Activated T-helper 17 cell treated with anti-CD3 and anti-CD28 coated beads, Interleukin-2, amount 50 U/mL, for 72 hours (primary cell): ENCODE measurements around the gene PAXX. TPM values are rescaled to one million over a fixed set of nuclear protein-coding genes. Genes with fewer than 3 reads are reported as not detected.

Source experiments
- ATAC-seq: fragments of 150-1000 bp; cut with Tn5 transposase; replicated peaks from 2 replicates; pipeline ENCODE4 v1.10.0; 2021; ENCODE audit warnings: mild to moderate bottlenecking, moderate library complexity
- H3K27ac Mint-ChIP-seq: one replicate; pipeline ENCODE4 v1.8.0; 2022; ENCODE audit warnings: mixed read lengths
- H3K27me3 Mint-ChIP-seq: one replicate; pipeline ENCODE4 v1.8.0; 2022; ENCODE audit warnings: mixed read lengths
- H3K36me3 Mint-ChIP-seq: one replicate; pipeline ENCODE4 v1.8.0; 2022; ENCODE audit warnings: low read depth, mild to moderate bottlenecking, mixed read lengths
- H3K4me1 Mint-ChIP-seq: one replicate; pipeline ENCODE4 v1.8.0; 2022; ENCODE audit warnings: mixed read lengths
- H3K4me3 Mint-ChIP-seq: one replicate; pipeline ENCODE4 v1.8.0; 2022; ENCODE audit warnings: mild to moderate bottlenecking, mixed read lengths
- H3K9me3 Mint-ChIP-seq: one replicate; pipeline ENCODE4 v1.8.0; 2022; ENCODE audit warnings: mixed read lengths
- total RNA-seq, 2 donors: library from RNA; stranded (reverse); gene quantifications; one replicate each; pipeline ENCODE4 v1.2.3, GENCODE V29; 2022

PAXX gene
- total RNA-seq, 2 donors from 2014 or later, result 31.1 to 49.1 TPM

DNA sequence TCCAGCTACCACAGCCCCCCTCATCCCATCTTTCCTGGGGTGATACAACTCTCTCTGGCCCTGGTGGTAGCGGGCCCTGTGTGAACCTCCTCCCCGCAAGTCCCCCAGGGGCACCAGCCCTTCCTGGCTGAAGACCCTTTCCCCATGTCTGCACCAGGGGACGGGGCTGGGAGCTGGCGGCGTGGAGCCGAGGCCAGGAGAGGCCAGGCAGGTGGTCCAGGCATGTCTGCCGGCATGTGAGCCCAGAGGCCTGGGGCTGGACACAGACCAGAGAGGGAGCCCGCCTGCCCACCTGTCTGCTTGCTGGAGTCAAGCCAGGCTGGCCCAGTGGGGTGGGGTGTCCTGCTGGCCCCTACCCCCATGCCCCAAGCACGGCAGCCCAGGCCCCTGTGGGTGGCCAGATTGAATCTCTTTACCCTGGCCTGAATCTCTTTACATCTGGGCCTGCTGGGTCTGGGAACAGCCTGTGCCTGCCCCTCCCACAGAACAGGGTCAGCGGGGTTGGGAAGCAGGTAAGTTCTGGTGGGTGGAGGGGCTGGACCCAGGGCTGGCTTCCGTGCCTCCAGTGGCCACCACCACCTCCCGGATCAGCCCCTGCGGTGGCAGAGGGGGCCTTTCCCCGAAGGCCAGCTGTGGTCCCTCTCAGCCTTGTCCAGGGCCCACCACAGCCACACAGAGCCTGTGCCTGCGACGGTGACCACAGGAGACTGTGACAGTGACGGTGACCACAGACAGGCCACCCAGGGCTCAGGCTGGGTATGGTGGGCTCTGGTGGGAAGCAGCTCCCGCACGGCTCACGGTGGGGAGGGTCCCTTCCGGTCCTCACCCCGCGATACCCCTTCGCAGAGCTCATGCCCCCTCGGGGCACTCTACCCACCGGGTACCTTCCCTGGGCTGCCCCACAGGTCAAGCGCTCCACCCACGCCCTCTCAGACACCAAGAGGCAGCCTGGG is 33.0 kb upstream of the PAXX start:
- Mint-ChIP-seq H3K4me1 (peaks cover 9% of the 10 kb centered on the region), H3K36me3 (no peaks in the 10 kb centered on the region), H3K4me3 (no peak overlapping the region), H3K27me3 (no peaks in the 10 kb centered on the region), H3K27ac (no peak overlapping the region), H3K9me3 (peaks cover 8% of the 10 kb centered on the region)
- ATAC-seq, result no peak

DNA sequence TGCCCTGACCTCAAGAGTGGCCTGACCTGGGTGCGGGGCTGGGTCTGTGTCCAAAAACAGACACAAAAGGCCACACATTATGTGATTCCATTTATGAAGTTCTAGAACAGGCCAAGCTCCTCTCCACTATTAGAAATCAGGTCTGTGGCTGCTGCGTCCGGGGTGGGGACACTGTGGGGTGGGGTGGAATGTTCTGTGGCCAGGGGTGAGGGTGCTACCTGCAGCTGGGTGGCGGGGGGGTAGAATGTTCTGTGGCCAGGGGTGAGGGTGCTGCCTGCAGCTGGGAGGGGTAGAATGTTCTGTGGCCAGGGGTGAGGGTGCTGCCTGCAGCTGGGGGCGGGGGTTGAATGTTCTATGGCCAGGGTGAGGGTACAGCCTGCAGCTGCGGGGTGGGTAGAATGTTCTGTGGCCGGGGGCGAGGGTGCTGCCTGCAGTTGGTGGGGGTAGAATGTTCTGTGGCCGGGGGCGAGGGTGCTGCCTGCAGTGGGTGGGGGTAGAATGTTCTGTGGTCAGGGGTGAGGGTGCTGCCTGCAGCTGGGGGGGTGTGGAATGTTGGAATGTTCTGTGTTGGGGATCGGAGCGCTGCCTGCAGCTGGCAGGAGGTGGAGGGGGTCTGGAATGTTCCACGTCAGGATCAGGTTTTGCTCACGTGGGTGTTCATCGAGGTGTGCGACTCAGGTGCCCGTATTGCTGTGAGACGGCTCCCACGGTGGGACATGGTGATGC is 31.8 kb upstream of the PAXX start:
- H3K36me3 Mint-ChIP-seq, result no peaks in the 10 kb centered on the region
- ATAC-seq, result no peak
- no peak overlapping the region for H3K27ac Mint-ChIP-seq
- H3K4me3 Mint-ChIP-seq, result no peak overlapping the region
- H3K4me1 Mint-ChIP-seq, result peaks cover 9% of the 10 kb centered on the region
- H3K9me3 Mint-ChIP-seq, result peaks cover 8% of the 10 kb centered on the region
- H3K27me3 Mint-ChIP-seq, result no peaks in the 10 kb centered on the region

DNA sequence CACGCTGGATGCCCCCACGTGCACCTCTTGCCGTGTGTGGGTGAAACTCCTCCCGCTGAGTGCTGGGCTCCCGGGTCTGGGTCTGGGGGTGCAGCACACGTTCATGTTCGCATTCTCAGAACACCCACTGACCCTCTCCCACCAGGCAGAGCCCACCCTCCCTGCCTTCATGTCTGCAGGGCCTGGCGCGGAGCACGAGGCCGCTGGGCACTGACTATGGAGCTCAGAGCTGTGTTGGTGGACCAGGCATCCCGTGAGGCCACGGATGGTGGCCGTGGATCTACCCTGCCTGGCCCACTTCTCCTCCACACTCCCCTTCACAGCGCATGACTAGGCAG is 31.3 kb upstream of the PAXX start:
- H3K36me3 Mint-ChIP-seq, result no peaks in the 10 kb centered on the region
- no peak overlapping the region for H3K27ac Mint-ChIP-seq
- H3K9me3 Mint-ChIP-seq, result peaks cover 8% of the 10 kb centered on the region
- H3K27me3 Mint-ChIP-seq, result no peaks in the 10 kb centered on the region
- H3K4me3 Mint-ChIP-seq, result no peak overlapping the region
- H3K4me1 Mint-ChIP-seq, result peaks cover 13% of the 10 kb centered on the region
- ATAC-seq, result no peak

DNA sequence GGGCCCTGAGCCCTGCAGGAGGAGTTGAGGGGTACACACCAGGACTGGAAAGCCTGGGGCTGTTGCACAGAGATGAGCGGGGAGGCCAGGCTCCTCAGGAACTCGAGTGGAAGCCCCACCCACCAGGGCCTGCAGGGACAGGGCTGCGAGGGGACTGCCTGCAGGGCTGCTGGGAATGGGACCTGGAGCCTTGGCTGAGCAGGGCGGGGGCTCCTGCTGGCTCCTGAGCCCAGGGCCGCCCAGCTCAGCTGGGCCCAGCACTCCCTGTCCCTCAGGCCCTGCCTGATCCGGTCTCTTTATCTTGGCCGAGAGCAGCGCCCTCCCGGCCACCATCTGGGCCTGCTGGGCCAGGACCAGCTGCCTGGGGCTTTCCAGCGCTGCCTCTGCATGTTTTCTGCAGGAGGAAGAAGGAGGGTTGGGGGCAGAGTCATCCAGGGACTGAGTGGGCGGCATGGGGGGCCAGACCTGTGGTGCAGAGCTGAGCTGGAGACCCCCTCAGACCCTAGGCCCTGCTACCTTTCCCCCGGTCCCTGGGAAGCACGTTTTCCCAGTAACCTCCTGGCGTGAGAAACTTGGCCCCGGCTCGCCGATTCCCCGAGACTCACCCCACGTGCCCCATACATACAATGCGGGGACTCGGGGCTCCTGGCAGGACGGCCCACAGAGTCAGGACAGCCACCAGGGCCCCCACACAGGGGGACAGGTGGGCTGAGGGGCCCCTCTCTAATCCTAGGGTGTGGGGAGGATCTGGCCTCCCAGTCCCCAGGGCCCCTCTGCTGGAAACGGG is 30.8 kb upstream of the PAXX start:
- ATAC-seq, result no peak
- Mint-ChIP-seq H3K4me1 (peaks cover 12% of the 10 kb centered on the region), H3K27ac (no peak overlapping the region), H3K4me3 (no peak overlapping the region), H3K27me3 (no peaks in the 10 kb centered on the region), H3K36me3 (no peaks in the 10 kb centered on the region), H3K9me3 (peaks cover 4% of the 10 kb centered on the region)

DNA sequence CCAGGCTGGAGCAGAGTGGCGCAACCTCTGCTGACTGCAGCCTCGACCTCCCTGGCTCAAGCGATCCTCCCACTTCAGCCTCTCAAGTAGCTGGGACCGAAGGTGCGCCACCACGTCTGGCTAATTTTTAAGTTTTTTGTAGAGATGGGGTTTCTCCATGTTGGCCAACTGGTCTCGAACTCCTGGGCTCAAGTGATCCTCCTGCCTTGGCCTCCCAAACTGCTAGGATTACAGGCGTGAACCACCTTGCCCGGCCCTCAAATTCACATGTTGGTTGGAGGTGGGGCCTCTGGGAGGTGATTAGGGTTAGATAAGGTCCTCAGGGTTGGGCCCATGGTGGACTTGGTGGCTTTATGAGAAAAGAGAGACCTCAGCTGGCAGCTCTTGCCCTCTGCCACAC is 30.1 kb upstream of the PAXX start:
- no peak for ATAC-seq
- H3K4me3 Mint-ChIP-seq, result no peak overlapping the region
- no peaks in the 10 kb centered on the region for H3K9me3 Mint-ChIP-seq
- H3K27ac Mint-ChIP-seq, result no peak overlapping the region
- peaks cover 7% of the 10 kb centered on the region for H3K4me1 Mint-ChIP-seq
- H3K27me3 Mint-ChIP-seq, result no peaks in the 10 kb centered on the region
- no peaks in the 10 kb centered on the region for H3K36me3 Mint-ChIP-seq

DNA sequence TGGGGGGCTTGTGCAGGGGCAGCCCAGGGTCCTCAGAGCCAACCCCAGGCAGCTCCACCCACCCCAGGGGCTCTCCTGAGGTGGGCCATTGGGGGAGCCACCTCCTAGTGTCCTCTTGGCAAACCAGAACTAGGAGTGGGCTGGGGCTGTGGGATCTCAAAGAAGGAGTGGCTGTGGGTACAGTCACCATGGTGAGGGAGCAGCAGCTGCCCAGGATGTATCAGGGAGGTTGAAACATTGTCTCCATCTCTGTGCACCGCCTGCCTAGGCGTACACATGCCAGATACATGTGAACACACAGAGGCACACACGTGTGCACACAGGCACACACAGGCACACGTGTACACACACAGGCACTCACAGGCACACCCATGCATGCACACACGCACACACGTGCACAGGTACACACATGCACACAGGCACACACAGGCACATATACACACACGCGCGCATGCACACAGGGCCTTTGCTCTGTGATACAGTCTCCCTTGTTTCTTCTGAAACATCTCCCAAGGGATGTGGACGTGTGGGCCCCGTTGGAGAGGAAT is 29.4 kb upstream of the PAXX start:
- no peak overlapping the region for H3K4me3 Mint-ChIP-seq
- peaks cover 7% of the 10 kb centered on the region for H3K4me1 Mint-ChIP-seq
- ATAC-seq, result peak; percentile 24
- no peaks in the 10 kb centered on the region for H3K36me3 Mint-ChIP-seq
- H3K27ac Mint-ChIP-seq, result peak overlapping the region; percentile 50
- H3K27me3 Mint-ChIP-seq, result no peaks in the 10 kb centered on the region
- no peaks in the 10 kb centered on the region for H3K9me3 Mint-ChIP-seq

DNA sequence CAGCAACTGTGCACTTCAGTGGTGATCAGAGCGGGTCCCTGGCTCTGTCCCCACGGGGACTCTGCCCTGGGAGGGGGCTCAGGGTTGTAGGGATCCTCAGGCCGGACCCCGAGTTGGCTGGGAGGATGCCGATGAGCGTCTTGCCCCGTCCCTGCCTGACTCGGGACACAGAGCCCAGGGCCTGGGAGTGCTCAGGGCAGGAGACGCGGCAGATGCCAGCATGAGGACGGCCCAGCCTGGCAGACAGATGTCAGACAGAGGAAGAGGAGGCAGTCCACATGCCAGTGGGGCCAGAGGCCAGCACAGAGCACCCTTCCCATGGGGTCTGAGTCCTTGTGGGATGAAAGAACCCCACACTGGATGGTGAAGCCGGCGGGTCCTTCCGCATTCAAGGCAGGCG is 28.9 kb upstream of the PAXX start:
- no peaks in the 10 kb centered on the region for H3K27me3 Mint-ChIP-seq
- no peaks in the 10 kb centered on the region for H3K9me3 Mint-ChIP-seq
- peaks cover 7% of the 10 kb centered on the region for H3K4me1 Mint-ChIP-seq
- H3K4me3 Mint-ChIP-seq, result no peak overlapping the region
- H3K36me3 Mint-ChIP-seq, result no peaks in the 10 kb centered on the region
- no peak for ATAC-seq
- H3K27ac Mint-ChIP-seq, result peak overlapping the region; percentile 50

DNA sequence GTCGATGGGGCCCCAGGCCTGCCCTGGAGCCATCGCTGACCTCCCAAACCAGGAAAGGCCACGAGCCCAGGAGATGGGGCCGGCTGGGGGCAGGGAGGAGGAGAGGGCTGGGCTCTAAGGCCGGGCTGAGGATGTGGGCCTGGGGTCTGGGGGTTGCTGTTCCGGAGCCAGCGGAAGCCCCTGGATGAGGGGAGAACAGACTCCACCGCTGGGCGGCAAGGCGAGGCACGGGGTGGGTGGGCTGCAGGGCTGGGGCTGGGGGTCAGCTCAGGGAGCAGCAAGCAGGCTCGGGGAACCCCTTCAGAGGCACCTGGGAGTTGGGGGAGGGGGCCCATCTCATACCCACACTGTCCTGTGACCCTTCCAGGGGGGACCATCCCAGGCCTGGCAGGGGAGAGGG is 28.5 kb upstream of the PAXX start:
- peaks cover 7% of the 10 kb centered on the region for H3K4me1 Mint-ChIP-seq
- no peak overlapping the region for H3K27ac Mint-ChIP-seq
- no peak overlapping the region for H3K4me3 Mint-ChIP-seq
- H3K27me3 Mint-ChIP-seq, result no peaks in the 10 kb centered on the region
- no peak for ATAC-seq
- no peaks in the 10 kb centered on the region for H3K9me3 Mint-ChIP-seq
- H3K36me3 Mint-ChIP-seq, result no peaks in the 10 kb centered on the region

DNA sequence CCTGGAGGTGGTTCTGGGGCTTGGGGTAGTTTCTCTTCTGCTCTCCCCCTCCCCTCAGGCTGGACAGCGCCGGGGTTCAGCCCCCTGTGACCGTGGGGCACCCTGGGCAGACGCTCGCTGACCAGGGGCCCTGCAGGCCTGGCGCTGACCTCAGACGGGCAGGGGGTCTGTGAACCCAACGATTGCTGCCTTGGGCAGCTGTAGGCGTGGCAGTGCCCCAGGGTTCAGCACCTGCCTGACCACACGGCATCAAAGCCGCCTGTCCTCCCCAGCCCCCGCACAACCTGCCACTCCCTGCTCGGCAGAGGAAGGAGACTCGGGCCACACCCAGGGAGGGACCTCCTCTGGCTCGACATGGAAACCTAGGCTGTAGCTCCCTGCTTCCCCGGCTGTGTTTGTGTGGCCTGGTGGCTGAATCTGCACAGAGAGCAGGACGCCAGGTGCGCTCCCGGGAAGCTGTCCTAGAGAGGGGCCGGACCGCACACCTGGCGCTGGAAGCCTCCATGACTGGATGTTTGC is 28.0 kb upstream of the PAXX start:
- H3K27ac Mint-ChIP-seq, result peak overlapping the region; percentile 44

DNA sequence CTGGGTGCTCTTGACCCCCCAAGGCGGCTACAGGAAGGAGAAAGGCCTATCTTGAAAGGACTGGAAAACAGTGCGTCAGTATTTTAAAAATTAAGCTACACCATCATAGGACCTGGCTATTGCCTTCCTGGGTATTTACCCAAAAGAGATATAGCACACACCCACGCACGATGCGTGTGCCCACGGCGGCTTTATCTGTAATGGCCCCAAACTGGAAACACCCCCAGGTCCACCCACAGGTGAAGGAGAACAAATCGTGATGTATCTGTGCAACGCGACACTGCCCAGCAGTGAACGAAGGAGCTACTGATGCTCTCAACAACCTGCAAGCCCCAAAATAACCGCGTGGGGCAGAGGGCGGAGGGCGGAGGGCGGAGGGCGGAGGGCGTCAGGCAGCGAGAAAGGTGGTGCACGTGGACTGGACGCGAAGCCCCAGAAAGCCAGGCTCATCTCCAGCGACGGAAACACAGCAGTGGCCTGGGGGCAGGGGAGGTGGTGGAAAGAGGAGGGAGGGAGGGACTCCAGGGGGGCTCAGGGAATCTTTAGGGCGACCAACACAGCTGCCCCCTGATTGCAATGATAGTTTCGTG is 27.3 kb upstream of the PAXX start:
- H3K4me3 Mint-ChIP-seq, result peak overlapping the region; percentile 82
- no peaks in the 10 kb centered on the region for H3K27me3 Mint-ChIP-seq
- H3K4me1 Mint-ChIP-seq, result peaks cover 7% of the 10 kb centered on the region
- no peak for ATAC-seq
- peak overlapping the region; percentile 44 for H3K27ac Mint-ChIP-seq
- H3K9me3 Mint-ChIP-seq, result no peaks in the 10 kb centered on the region
- no peaks in the 10 kb centered on the region for H3K36me3 Mint-ChIP-seq

More for the DNA sequence above, 28.0 kb upstream of the PAXX start:
- no peak for ATAC-seq
- no peaks in the 10 kb centered on the region for H3K9me3 Mint-ChIP-seq
- H3K27me3 Mint-ChIP-seq, result no peaks in the 10 kb centered on the region
- peak overlapping the region; percentile 24 for H3K4me3 Mint-ChIP-seq
- peaks cover 7% of the 10 kb centered on the region for H3K4me1 Mint-ChIP-seq
- H3K36me3 Mint-ChIP-seq, result no peaks in the 10 kb centered on the region

DNA sequence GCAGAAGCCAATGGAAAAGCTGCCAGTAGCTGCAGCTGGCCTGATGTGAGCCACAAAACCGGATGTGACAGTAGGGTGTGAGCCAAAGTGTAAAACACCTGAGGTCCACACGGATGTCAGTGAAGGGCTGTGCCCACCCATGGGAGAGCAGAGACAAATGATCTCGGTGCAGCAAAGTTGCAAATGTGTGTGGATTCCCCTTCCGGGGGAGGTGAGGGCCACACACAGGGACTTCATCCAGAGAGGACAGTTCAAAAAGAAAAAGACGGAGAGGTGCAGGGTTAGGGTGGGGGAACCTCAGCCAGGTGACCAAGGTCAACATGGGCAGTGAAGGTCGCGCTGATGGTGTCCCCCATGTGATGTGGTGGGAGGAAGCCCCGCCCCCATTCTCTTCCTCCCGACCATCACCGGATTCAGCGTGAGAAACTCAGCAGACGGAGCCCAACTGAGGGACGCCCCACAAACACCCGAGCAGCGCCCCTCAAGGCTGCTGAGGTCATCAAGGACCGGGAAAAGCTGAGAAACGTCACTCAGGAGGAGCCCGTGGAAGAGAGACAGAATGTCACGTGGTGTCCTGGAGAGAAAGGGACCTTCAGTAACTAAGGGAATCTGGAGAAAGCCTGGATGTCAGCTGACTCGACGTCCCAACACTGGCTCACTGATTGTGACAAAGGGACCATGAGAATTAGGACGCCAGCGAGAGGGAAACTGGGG is 26.3 kb upstream of the PAXX start:
- H3K27me3 Mint-ChIP-seq, result no peaks in the 10 kb centered on the region
- peaks cover 7% of the 10 kb centered on the region for H3K4me1 Mint-ChIP-seq
- no peaks in the 10 kb centered on the region for H3K9me3 Mint-ChIP-seq
- no peaks in the 10 kb centered on the region for H3K36me3 Mint-ChIP-seq
- H3K4me3 Mint-ChIP-seq, result peak overlapping the region; percentile 82
- H3K27ac Mint-ChIP-seq, result peak overlapping the region; percentile 76
- ATAC-seq, result peak; percentile 64

DNA sequence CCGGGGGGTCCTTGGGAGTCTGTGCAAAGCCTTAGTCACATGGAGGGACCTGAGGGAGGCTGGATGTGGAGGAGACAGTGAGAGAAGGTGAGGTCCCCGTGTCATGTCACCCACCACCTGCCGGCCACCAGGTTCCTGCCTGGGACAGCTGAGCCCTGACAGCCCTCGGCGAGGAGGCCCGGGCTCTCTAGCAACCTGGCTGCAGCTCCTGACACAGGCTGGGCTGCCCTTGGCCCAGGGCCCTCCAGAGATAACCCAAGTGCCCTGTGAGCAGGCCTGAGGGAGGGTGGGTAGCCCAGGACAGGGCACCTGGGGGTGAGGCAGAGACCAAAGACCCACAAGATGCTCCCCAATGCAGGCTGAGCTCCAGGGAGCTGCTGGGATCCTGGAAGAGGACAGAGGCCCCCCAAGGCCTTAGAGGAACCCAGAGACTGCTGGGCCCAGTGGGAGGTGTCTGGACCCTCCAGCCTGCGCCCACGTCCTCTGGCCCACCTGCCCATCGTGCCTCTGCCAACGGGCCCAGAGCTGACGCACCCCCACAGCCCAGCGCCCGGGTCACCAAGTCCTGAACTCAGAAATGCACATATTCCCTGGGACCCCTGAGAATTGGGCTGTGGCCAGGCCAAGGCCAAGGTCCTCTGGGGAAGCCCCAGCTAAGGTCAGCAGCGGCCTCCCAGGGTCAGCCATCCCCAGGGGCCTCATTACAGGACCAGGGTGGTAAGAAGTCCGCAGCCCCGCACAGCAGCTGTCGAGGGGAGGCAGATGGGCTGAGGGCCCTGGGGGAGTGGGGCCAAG is 23.7 kb upstream of the PAXX start:
- Mint-ChIP-seq H3K4me3 (no peak overlapping the region), H3K36me3 (no peaks in the 10 kb centered on the region), H3K27ac (no peak overlapping the region), H3K27me3 (no peaks in the 10 kb centered on the region), H3K9me3 (no peaks in the 10 kb centered on the region), H3K4me1 (peaks cover 7% of the 10 kb centered on the region)
- ATAC-seq, result no peak

DNA sequence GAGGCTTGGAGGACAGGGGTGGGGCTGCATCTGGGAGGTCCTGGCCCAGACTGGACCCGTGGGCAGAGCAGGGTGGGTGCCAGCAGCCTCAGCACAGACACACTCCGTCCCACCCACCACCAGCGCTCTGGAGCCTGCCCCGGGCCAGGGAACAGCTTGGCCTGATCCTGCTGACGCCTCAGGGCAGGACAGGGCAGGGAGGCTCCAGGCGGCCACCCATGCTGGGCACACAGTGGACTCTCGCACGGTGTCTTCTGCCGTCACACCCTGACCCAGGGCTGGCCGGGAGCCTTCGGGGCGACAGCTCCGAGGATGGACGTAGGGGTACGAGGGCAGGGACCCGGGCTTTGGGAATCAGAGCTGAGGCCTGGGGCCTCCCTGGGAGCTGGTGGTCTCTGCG is 23.1 kb upstream of the PAXX start:
- Mint-ChIP-seq H3K27me3 (no peaks in the 10 kb centered on the region), H3K4me3 (no peak overlapping the region), H3K4me1 (peaks cover 7% of the 10 kb centered on the region), H3K9me3 (no peaks in the 10 kb centered on the region), H3K27ac (no peak overlapping the region), H3K36me3 (no peaks in the 10 kb centered on the region)
- no peak for ATAC-seq
